Stimulated activated naive CD8-positive, alpha-beta T cell treated with anti-CD3 and anti-CD28 coated beads, Interleukin-15, Interleukin-2, amounts not matched to agents 100 ng/mL and 50 ng/mL, for 24 hours (primary cell): ENCODE results near the gene PSMG4.

Source experiments
- H3K27ac Mint-ChIP-seq: one replicate; pipeline ENCODE4 v1.8.0; 2021; ENCODE audit warnings: mild to moderate bottlenecking, mixed read lengths
- H3K27me3 Mint-ChIP-seq: one replicate; pipeline ENCODE4 v1.8.0; 2021; ENCODE audit warnings: mixed read lengths
- H3K36me3 Mint-ChIP-seq: one replicate; pipeline ENCODE4 v1.8.0; 2021; ENCODE audit warnings: low read depth, mixed read lengths
- H3K4me1 Mint-ChIP-seq: one replicate; pipeline ENCODE4 v1.8.0; 2021; ENCODE audit warnings: low read depth, mixed read lengths
- H3K4me3 Mint-ChIP-seq: one replicate; pipeline ENCODE4 v1.8.0; 2021; ENCODE audit warnings: mild to moderate bottlenecking, mixed read lengths
- H3K9me3 Mint-ChIP-seq: one replicate; pipeline ENCODE4 v1.8.0; 2021; ENCODE audit warnings: mixed read lengths

Gene PSMG4

DNA sequence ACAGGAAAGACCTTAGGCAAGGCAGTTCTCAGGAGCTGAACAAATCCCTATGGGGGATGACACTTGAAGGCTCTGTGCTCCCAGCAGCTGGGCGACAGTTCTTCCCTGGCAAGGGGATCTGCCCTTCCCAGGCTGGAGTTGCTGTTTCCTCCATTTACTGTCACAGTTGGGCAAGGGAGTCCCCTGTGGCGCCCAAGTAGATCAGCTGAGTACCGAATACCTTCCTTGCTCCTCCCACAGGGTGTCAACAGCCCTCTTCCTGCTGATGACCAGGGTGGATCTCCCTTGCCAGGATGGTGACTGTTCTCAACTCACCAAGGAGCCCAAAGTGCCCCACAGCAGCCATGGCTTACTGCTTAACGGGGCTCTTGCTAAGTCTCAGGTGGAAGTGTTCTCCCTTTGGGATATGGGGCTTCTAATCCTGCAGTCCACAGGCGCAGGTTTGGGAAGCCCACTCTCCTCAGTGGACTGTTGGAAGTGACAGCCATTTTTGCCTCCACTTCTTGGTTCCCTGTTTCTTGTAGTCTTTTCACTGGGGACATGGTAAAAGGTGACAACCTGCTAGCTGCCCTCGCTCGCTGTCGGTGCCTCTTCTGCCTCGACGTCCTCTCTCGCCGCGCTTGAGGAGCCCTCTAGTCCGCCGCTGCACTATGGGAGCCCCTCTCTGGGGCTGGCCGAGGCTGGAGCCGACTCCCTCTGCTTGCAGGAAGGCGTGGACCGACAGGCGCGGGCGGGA, 5.7 kb upstream of the PSMG4 start:
- Mint-ChIP-seq H3K27ac (no peak overlapping the region), H3K4me3 (no peak overlapping the region), H3K36me3 (no peaks in the 10 kb centered on the region), H3K9me3 (peaks cover 4% of the 10 kb centered on the region), H3K4me1 (peaks cover 5% of the 10 kb centered on the region), H3K27me3 (peaks cover 33% of the 10 kb centered on the region)

DNA sequence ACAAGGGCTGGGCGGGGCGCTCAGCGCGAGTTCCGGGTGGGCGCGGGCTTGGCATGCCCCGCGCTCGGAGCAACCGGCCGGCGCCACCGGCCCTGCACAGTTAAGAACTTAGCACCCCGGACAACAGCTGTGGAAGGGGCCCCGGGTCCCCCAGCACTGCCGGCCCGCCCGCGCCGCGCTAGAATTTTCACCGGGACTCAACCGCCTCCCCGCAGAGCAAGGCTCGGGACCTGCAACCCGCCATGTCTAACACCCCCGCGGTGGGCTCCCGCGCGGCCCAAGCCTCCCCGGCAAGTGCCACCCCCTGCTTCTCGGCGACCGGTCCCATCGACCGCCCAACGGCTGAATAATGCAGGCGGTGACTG, 5.2 kb upstream of the PSMG4 start:
- Mint-ChIP-seq H3K4me3 (no peak overlapping the region), H3K4me1 (peaks cover 5% of the 10 kb centered on the region), H3K27ac (no peak overlapping the region), H3K9me3 (peaks cover 4% of the 10 kb centered on the region), H3K27me3 (peaks cover 29% of the 10 kb centered on the region), H3K36me3 (no peaks in the 10 kb centered on the region)

DNA sequence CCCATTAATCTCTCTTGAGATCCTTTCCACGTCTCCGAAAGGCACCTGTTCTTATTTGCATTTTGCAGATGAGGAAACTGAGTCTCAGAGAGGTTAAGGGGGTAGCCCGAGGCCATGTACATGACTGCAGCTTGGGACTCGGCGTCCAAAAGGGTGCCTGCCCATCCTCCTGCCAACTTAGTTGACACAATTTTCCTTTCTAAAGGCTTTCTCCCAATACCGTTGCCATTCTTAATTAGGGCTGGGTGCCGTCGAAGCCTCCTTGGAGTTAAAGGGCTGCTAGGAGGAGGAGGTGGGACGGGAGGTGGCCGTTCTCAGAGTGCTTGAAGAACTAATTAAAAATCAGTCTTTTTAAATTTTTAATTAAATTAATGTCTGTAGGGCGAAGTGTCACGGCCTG, 546 bp upstream of the PSMG4 start:
- Mint-ChIP-seq H3K4me1 (peaks cover 36% of the 10 kb centered on the region), H3K4me3 (peak overlapping the region; percentile 64), H3K27ac (no peak overlapping the region), H3K36me3 (peaks cover 32% of the 10 kb centered on the region), H3K27me3 (peaks cover 7% of the 10 kb centered on the region), H3K9me3 (peaks cover 4% of the 10 kb centered on the region)

DNA sequence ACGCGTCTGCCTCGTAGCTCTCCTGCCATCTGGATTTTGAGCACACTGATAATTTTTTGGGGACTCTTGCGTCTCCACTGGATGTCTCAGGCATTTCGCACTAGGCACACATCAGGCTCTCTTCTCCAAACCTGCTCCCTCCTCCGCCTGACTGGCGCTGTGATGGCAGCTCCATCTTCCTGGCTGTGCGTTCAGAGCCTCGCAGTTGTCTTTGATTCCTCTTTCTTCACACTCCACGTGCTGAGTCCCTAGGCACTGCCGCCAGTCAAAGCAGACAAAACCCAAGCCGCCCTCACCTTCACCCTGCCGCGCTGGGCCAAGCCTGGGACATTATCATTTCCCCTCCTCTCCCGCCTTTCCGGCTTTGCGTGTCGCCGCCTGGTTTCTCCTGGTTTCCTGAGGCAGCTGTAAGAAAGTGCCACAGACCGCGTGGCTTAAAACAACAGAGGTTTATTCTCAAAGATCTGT, 778 bp downstream of the PSMG4 start:
- Mint-ChIP-seq H3K27me3 (peaks cover 4% of the 10 kb centered on the region), H3K4me1 (peaks cover 47% of the 10 kb centered on the region), H3K9me3 (no peaks in the 10 kb centered on the region), H3K4me3 (peak overlapping the region; percentile 100), H3K27ac (peak overlapping the region; percentile 97), H3K36me3 (peaks cover 41% of the 10 kb centered on the region)

DNA sequence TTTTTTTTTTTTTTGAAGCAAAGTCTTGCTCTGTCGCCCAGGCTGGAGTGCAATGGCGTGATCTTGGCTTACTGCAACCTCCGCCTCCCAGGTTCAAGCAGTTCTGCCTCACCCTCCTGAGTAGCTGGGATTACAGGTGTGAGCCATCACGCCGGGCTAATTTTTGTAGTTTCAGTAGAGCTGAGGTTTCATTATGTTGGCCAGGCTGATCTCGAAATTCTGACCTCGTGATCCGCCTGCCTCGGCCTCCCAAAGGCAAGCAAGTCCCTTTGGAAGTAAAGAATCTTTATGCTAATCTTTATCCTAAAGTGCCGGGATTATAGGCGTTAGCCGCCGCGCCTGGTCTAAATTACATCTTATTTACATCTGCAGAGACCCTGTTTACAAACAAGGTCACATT, 1.5 kb downstream of the PSMG4 start:
- Mint-ChIP-seq H3K27ac (peak overlapping the region; percentile 75), H3K4me3 (peak overlapping the region; percentile 100), H3K9me3 (no peaks in the 10 kb centered on the region), H3K36me3 (peaks cover 47% of the 10 kb centered on the region), H3K4me1 (peaks cover 54% of the 10 kb centered on the region), H3K27me3 (peaks cover 4% of the 10 kb centered on the region)

DNA sequence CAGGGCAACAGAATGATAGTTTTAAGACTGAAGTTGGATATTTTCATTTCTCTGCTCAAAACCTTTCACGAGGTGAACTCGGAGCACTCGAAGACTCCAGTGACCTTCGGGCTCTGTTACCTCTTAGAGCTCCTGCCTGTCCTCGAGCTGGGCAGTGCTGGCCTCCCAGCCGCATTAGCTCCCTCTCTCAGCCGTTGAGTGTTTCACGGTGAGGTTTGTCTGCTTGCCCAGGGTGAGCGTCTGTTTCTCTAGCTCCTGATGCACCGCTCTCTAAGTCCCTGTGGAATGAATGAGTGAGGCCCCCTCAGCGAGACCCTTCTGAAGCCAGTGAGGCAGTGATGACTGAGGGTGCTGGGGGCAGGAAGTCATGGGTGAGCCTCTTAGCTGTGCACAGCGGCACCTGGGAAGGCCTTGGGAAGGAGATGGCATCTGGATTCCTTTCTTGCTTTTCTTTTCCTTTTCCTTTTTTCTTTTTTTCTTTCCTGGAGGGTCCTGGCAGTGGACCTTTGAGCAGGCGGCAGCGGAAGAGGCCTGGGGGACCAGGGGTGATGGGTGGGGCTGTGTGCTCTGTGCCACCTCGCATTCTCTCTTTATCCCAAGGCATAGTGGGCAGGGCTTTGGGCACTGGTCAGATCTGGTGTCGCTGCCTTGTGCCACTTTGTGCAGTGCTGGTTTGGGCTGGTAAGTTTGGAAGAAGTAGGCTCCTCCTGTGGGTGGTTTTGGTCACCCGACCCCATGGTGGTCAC, 2.2 kb downstream of the PSMG4 start:
- H3K4me1 Mint-ChIP-seq: peaks cover 54% of the 10 kb centered on the region
- peaks cover 47% of the 10 kb centered on the region for H3K36me3 Mint-ChIP-seq
- H3K27ac Mint-ChIP-seq: peak overlapping the region; percentile 75
- H3K9me3 Mint-ChIP-seq: no peaks in the 10 kb centered on the region
- peaks cover 4% of the 10 kb centered on the region for H3K27me3 Mint-ChIP-seq
- peak overlapping the region; percentile 100 for H3K4me3 Mint-ChIP-seq

DNA sequence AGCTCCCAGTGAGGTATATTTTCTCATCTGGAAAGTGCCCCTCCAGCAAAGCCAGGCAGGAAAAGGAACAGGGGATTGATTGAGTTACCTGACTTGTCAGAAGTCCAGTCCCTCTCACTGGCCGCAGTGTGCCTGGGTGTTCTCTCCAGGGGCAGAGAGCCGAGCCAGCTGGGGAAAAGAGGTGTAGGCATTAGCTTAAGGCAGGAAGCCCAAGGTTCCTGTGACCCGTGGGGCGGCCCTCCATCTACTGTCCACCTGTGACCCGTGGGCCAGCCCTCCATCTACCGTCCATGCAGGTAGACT, 2.7 kb downstream of the PSMG4 start:
- H3K4me1 Mint-ChIP-seq: peaks cover 54% of the 10 kb centered on the region
- peaks cover 51% of the 10 kb centered on the region for H3K36me3 Mint-ChIP-seq
- H3K4me3 Mint-ChIP-seq: peak overlapping the region; percentile 100

DNA sequence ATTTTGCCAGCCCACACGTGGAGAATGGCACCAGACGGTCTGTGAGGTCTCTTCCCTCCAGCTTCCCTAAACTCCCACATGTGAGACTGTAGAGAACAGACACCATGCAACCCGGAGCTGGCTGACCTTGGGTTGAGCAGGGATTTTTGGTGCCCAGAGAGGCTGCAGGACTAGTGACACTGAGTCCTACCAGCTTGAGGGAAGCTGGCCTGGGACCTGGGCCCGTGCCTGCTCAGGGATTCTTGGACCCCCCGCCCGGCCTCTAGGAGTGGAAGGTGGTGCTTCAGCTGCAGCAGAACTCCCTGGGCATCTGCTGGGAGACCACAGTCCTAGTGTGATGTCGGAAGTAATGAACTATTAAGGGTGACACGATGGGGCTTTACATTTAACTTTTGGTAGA, 3.2 kb downstream of the PSMG4 start:
- no peaks in the 10 kb centered on the region for H3K9me3 Mint-ChIP-seq
- peaks cover 4% of the 10 kb centered on the region for H3K27me3 Mint-ChIP-seq
- no peak overlapping the region for H3K27ac Mint-ChIP-seq
- H3K4me3 Mint-ChIP-seq: peak overlapping the region; percentile 100
- peaks cover 54% of the 10 kb centered on the region for H3K4me1 Mint-ChIP-seq
- H3K36me3 Mint-ChIP-seq: peaks cover 52% of the 10 kb centered on the region

More for the DNA sequence above, 2.7 kb downstream of the PSMG4 start:
- Mint-ChIP-seq H3K27ac (peak overlapping the region; percentile 75), H3K27me3 (peaks cover 4% of the 10 kb centered on the region), H3K9me3 (no peaks in the 10 kb centered on the region)

DNA sequence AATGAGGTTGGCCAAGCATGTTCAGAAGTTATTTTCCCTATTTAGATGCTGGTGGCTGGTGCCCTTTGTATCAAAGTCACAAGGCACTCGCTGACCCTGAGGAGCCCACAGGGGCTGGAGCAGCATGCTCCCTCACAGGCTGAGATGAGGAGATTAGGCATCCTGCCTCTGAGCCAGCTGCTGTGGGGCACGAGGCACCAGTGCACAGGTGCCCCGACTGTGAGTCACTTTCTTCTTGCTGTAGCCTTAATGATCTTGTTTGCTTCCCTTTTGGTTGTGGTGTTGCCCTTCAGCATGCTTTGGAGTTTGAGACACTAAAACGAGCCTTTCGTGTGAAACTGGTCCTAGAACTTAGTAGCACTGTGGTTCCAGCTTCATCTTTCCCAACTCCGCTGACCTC, 4.3 kb downstream of the PSMG4 start:
- H3K27ac Mint-ChIP-seq: peak overlapping the region; percentile 11
- H3K36me3 Mint-ChIP-seq: peaks cover 61% of the 10 kb centered on the region
- no peaks in the 10 kb centered on the region for H3K27me3 Mint-ChIP-seq
- peaks cover 54% of the 10 kb centered on the region for H3K4me1 Mint-ChIP-seq
- no peaks in the 10 kb centered on the region for H3K9me3 Mint-ChIP-seq
- no peak overlapping the region for H3K4me3 Mint-ChIP-seq

DNA sequence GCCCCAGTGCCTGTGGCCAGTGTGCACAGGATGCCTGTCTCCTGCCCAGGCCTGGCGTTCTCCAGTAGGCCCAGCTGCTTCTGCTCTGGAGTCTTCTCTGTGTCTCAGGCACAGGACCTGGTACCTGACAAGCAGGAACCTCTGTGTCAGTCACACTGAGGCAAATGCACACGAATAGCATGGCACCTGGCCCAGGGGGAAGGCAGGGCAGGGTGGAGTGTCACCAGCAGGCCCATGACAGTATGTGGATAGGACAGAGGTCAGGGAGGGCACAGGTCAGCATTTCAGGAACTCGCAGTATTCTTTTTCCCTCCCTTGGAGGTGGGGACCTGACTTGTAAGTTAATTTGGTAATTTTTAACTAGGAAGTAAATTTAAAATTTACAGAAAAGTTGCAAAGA, 5.6 kb downstream of the PSMG4 start:
- H3K4me3 Mint-ChIP-seq: no peak overlapping the region
- H3K27ac Mint-ChIP-seq: no peak overlapping the region
- no peaks in the 10 kb centered on the region for H3K9me3 Mint-ChIP-seq
- H3K4me1 Mint-ChIP-seq: peaks cover 53% of the 10 kb centered on the region
- peaks cover 72% of the 10 kb centered on the region for H3K36me3 Mint-ChIP-seq
- H3K27me3 Mint-ChIP-seq: no peaks in the 10 kb centered on the region

DNA sequence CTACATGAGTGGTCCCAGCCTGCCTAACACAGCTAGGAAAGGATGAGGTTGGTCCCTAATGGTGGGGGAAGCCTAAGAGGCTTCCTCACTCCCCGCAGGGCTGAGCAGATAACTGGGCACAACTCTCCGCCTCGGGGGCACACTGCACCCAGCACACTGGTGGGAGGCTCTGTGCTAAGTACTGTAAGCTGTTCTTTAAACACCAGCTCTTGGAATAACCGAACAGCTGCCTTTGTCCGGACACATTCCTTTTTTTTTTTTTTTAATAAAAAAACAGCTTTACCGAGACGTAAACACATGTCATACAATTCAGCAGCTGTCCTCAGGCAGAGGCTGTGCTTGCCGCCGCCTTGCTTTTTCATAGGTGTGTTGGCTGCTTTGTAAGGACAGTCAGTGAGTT, 6.9 kb downstream of the PSMG4 start:
- no peaks in the 10 kb centered on the region for H3K9me3 Mint-ChIP-seq
- peaks cover 74% of the 10 kb centered on the region for H3K36me3 Mint-ChIP-seq
- no peak overlapping the region for H3K27ac Mint-ChIP-seq
- H3K4me3 Mint-ChIP-seq: no peak overlapping the region
- peaks cover 42% of the 10 kb centered on the region for H3K4me1 Mint-ChIP-seq
- H3K27me3 Mint-ChIP-seq: no peaks in the 10 kb centered on the region

DNA sequence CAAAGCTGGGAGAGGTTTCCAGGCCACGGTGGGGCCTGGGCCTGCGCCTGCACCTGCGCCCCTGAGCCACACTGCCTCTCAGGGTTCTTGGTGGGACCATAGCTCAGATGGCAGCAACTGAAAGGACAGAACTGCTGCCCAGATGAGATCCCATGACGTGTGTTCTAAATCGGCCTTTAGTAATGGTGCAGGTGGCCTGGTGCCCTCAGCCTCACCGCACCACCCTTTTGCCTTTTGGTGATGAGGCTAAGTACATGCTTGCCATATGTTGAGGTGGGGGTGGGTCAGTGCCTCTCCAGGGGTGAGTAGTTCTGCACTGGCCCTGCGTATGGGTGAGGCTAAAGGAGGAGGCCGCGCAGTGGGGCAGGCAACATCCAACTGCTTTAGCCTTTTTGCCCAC, 7.4 kb downstream of the PSMG4 start:
- Mint-ChIP-seq H3K36me3 (peaks cover 74% of the 10 kb centered on the region), H3K4me1 (peaks cover 37% of the 10 kb centered on the region), H3K27ac (no peak overlapping the region), H3K4me3 (no peak overlapping the region), H3K9me3 (no peaks in the 10 kb centered on the region), H3K27me3 (no peaks in the 10 kb centered on the region)

DNA sequence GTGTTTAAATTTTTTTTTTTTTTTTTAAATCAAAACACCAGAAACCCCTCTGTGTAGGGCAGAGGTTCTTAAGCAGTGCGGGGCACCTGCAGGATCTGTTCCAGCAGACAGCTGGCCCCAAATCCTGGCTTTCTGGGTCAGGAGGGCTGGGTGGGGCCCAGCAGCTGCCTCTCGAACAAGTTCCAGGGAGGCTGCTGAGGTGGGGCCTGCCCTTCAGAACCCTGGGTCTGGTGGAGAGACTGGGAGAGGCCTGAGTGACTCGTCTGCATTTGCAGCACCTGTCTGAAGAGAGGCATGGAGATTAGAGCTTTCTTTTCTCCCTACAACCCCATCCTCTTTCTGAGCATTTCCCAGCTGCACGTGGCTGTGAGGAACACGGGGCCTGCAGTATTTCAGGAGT, 8.4 kb downstream of the PSMG4 start:
- Mint-ChIP-seq H3K27ac (no peak overlapping the region), H3K4me1 (peaks cover 27% of the 10 kb centered on the region)

DNA sequence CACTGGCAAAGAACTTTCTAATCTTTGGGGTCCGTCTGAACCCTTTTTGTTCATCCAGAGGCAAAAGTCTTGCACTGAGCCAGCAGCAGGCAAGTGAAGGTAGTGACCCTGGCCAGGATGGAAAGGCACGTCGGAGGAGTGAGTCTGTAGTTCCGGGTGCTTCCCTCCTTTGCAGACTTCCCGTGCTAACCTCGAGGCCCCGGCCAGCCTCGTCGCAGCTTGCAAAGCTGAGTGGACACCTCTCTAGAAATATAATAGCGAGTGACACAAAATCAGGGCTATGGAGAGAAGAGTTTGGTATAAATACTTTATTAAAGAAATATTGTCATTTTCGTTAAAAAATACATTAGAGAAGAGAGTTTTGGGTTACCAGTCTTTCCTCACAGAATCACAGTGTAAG, 9.9 kb downstream of the PSMG4 start:
- H3K27ac Mint-ChIP-seq: no peak overlapping the region
- no peaks in the 10 kb centered on the region for H3K9me3 Mint-ChIP-seq
- no peak overlapping the region for H3K4me3 Mint-ChIP-seq
- peaks cover 14% of the 10 kb centered on the region for H3K4me1 Mint-ChIP-seq
- peaks cover 65% of the 10 kb centered on the region for H3K36me3 Mint-ChIP-seq
- no peaks in the 10 kb centered on the region for H3K27me3 Mint-ChIP-seq

More for the DNA sequence above, 8.4 kb downstream of the PSMG4 start:
- Mint-ChIP-seq H3K4me3 (no peak overlapping the region), H3K27me3 (no peaks in the 10 kb centered on the region), H3K9me3 (no peaks in the 10 kb centered on the region), H3K36me3 (peaks cover 73% of the 10 kb centered on the region)

DNA sequence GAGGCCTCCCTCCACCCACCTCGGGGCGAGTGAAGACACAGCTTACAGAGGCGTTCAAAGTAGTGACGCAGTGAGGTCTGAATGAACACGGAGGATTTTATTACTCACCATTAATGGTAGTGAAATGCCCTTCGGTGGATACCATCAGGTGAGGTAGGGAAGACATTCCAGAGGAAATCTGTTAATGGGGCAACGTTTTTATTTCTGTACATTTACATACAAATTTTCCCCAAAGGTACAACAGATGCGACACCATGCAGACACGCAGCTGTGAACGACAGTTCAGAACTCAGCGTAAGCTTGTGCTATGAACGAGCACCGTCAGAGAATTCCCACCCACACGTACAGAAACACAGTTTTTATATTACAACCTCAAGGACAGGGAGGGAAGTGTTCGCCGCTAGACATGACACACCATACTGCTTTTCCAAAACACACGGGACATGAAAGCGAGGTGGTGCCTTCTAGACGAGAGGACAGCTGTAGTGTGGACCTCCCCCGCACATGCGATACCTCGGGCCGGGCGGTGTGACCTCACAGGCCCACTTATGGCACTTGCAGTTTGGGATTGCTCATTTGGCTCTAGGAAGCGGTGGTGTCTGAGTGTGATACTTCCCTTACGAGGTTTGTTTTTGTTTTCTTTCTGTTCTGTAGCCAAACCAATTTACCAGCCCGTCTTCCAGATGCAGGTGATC, 10.7 kb downstream of the PSMG4 start:
- H3K4me3 Mint-ChIP-seq: no peak overlapping the region
- no peaks in the 10 kb centered on the region for H3K27me3 Mint-ChIP-seq
- H3K27ac Mint-ChIP-seq: no peak overlapping the region
- H3K4me1 Mint-ChIP-seq: peaks cover 12% of the 10 kb centered on the region
- H3K9me3 Mint-ChIP-seq: no peaks in the 10 kb centered on the region
- peaks cover 62% of the 10 kb centered on the region for H3K36me3 Mint-ChIP-seq
